ENCODE data around the gene PLK2.

GRCh38 chr5:58412081-58412480 is 47.8 kb downstream of the PLK2 start:
- TF ChIP-seq CTCF (IDR thresholded peaks at IDR 0.05), result no peak
- TF ChIP-seq POLR2A (IDR thresholded peaks at IDR 0.05), result no peak
